PC-3 (cell line): Measurements from ENCODE around the gene FAM72A. TPM values are rescaled to one million over a fixed set of nuclear protein-coding genes. Genes with fewer than 3 reads are reported as not detected.
"Not testable (repeated sequence)": the region's sequence is repeated elsewhere in the genome, so short reads cannot be mapped to it uniquely, and the experiment has no call there.

ENCODE experiments used
- ATAC-seq: fragments of 200-7000 bp; cut with Tn5 transposase; 2 replicates; pipeline ENCODE4 v1.9.1; 2020; ENCODE audit warnings: mild to moderate bottlenecking, moderate library complexity
- BruUV-seq: library from RNA; stranded (reverse); fragments of 400-500 nt; replicated peaks from 2 replicates; lab custom pipeline; 2021; lab: Mats Ljungman, UMichigan
- CTCF ChIA-PET: fragments of 300-600 bp; sonication (Branson Sonifier 250); formaldehyde crosslinking; loops from one replicate; lab custom pipeline; 2022; ENCODE audit warnings: antibody characterized with exemption; lab: Charles Lee
- POLR2A ChIA-PET: fragments of 300-600 bp; sonication (Branson Sonifier 250); formaldehyde crosslinking; loops from one replicate; lab custom pipeline; 2022; ENCODE audit warnings: antibody characterized with exemption; ENCODE audit not compliant: unreplicated experiment; lab: Charles Lee
- DNase-seq: peaks from one replicate; pipeline ENCODE4 v3.0.0-alpha.2; 2015
- H2AFZ ChIP-seq: fragments of 300-600 bp; sonication (generic); 2 replicates; pipeline ENCODE4 v1.6.0; 2016; ENCODE audit warnings: antibody characterized with exemption, low read length
- H3F3A ChIP-seq: fragments of 300-600 bp; sonication (generic); one replicate; pipeline ENCODE4 v1.6.0; 2017; ENCODE audit warnings: antibody characterized with exemption, low read length, control low read depth, mild to moderate bottlenecking; ENCODE audit not compliant: unreplicated experiment
- H3K27ac ChIP-seq: fragments of 300-600 bp; sonication (generic); 2 replicates; pipeline ENCODE4 v1.5.1; 2016; ENCODE audit warnings: mild to moderate bottlenecking, low read length
- H3K27me3 ChIP-seq: fragments of 300-600 bp; sonication (generic); 2 replicates; pipeline ENCODE4 v1.6.1; 2016; ENCODE audit warnings: low read length, mixed read lengths
- H3K36me3 ChIP-seq: fragments of 300-600 bp; sonication (generic); 2 replicates; pipeline ENCODE4 v1.6.1; 2016; ENCODE audit warnings: low read depth, mixed run types, low read length, mixed read lengths
- H3K4me1 ChIP-seq: fragments of 300-600 bp; sonication (generic); 2 replicates; pipeline ENCODE4 v1.5.1; 2016; ENCODE audit warnings: low read length; ENCODE audit not compliant: insufficient read depth
- H3K4me2 ChIP-seq: fragments of 300-600 bp; sonication (generic); 2 replicates; pipeline ENCODE4 v1.6.0; 2016; ENCODE audit warnings: low read length
- H3K4me3 ChIP-seq: fragments of 300-600 bp; sonication (generic); 2 replicates; pipeline ENCODE4 v1.5.1; 2016; ENCODE audit warnings: mild to moderate bottlenecking, low read length, mixed read lengths
- H3K79me2 ChIP-seq: fragments of 300-600 bp; sonication (generic); 2 replicates; pipeline ENCODE4 v1.6.1; 2017; ENCODE audit warnings: low read length, mixed read lengths
- H3K9ac ChIP-seq: fragments of 300-600 bp; sonication (generic); 2 replicates; pipeline ENCODE4 v1.6.0; 2016; ENCODE audit warnings: mild to moderate bottlenecking, low read length
- H3K9me2 ChIP-seq: fragments of 300-600 bp; sonication (generic); replicated peaks from 2 replicates; pipeline ENCODE4 v1.6.1; 2016; ENCODE audit warnings: mixed run types, low read length, mixed read lengths
- H3K9me3 ChIP-seq: fragments of 300-600 bp; sonication (generic); 2 replicates; pipeline ENCODE4 v1.6.1; 2016; ENCODE audit warnings: low read length, mixed read lengths
- H4K20me1 ChIP-seq: fragments of 300-600 bp; sonication (generic); 2 replicates; pipeline ENCODE4 v1.6.1; 2016; ENCODE audit warnings: low read length, mixed read lengths
- intact Hi-C: fragments of 100-400 bp; cut with micrococcal nuclease; formaldehyde crosslinking; loops from 2 replicates; pipeline ENCODE4 v1.9.0; 2023
- total RNA-seq: library from RNA; depleted of rRNA; stranded (reverse); fragments of >200 nt; gene quantifications from 2 replicates; pipeline ENCODE4 v1.2.3, GENCODE V29; 2014

FAM72A gene
- total RNA-seq, 1 experiment from 2014 or later = 20.2 TPM

GRCh38 chr1:206182368-206183317 is 20.0 kb downstream of the FAM72A start:
- H2AFZ ChIP-seq, H3K4me1 ChIP-seq, H3K4me2 ChIP-seq, H3K9ac ChIP-seq, BruUV-seq, H4K20me1 ChIP-seq, intact Hi-C loops, H3K79me2 ChIP-seq, H3K4me3 ChIP-seq, H3K27me3 ChIP-seq, H3F3A ChIP-seq, CTCF ChIA-PET, H3K36me3 ChIP-seq, H3K9me3 ChIP-seq, H3K9me2 ChIP-seq: not testable (repeated sequence)
- ATAC-seq = peak; percentile 77
- POLR2A ChIA-PET = interaction anchor here (0.6 kb wide), 1 partner anchor 1438 kb away, joined by 4 read pairs; no protein-coding TSS in a partner anchor
- peak overlapping the region; percentile 31 for H3K27ac ChIP-seq
- peak; percentile 60 for DNase-seq

- BruUV-seq, H3K9me3 ChIP-seq, ATAC-seq: not testable (repeated sequence)
These were observed 23.0 kb downstream of the FAM72A start for GRCh38 chr1:206179666-206180065.

GRCh38 chr1:206178061-206178989 is 24.3 kb downstream of the FAM72A start:
- H3K4me2 ChIP-seq, H3K36me3 ChIP-seq, CTCF ChIA-PET, H3K27ac ChIP-seq, H4K20me1 ChIP-seq, H3K9ac ChIP-seq, H3K79me2 ChIP-seq, H2AFZ ChIP-seq, POLR2A ChIA-PET, H3K9me3 ChIP-seq, ATAC-seq, H3K27me3 ChIP-seq, BruUV-seq, H3K4me3 ChIP-seq, H3F3A ChIP-seq, intact Hi-C loops, H3K9me2 ChIP-seq: not testable (repeated sequence)
- H3K4me1 ChIP-seq = peaks cover 22% of the 10 kb centered on the region
- peak; percentile 47 for DNase-seq

More at GRCh38 chr1:206179666-206180065, 23.0 kb downstream of the FAM72A start:
- intact Hi-C loops, H4K20me1 ChIP-seq, H3K79me2 ChIP-seq, H3K4me2 ChIP-seq, DNase-seq, H3K36me3 ChIP-seq, CTCF ChIA-PET, H3K27me3 ChIP-seq, H3K27ac ChIP-seq, POLR2A ChIA-PET, H3K9me2 ChIP-seq, H2AFZ ChIP-seq, H3F3A ChIP-seq, H3K9ac ChIP-seq, H3K4me3 ChIP-seq: not testable (repeated sequence)
- H3K4me1 ChIP-seq = peaks cover 22% of the 10 kb centered on the region

GRCh38 chr1:206176114-206176502 is 26.5 kb downstream of the FAM72A start:
- H3K4me3 ChIP-seq, POLR2A ChIA-PET, DNase-seq, BruUV-seq, H3K79me2 ChIP-seq, H2AFZ ChIP-seq, H3K9ac ChIP-seq, H3K36me3 ChIP-seq, H3F3A ChIP-seq, intact Hi-C loops, H4K20me1 ChIP-seq, H3K9me3 ChIP-seq, H3K27ac ChIP-seq, H3K4me2 ChIP-seq, H3K9me2 ChIP-seq, H3K27me3 ChIP-seq, CTCF ChIA-PET: not testable (repeated sequence)
- peaks cover 22% of the 10 kb centered on the region for H3K4me1 ChIP-seq
- ATAC-seq = peak; percentile 98
